Measurements from ENCODE around the gene EVA1A. TPM values are rescaled to one million over a fixed set of nuclear protein-coding genes. Genes with fewer than 3 reads are reported as not detected.

EVA1A gene
- total and polyA plus RNA-seq, 2 experiments from 2014 or later, result 126 to 145 TPM

- peak overlapping the region; percentile 18; the same call in 1 of the 2 replicates for H2AFZ ChIP-seq
- no peak overlapping the region for H3K4me3 ChIP-seq
- no peaks in the 10 kb centered on the region for H3K9me2 ChIP-seq (ENCODE audit: insufficient read depth)
- in situ Hi-C loops (cut with MboI), result no loop called here
- H3K4me2 ChIP-seq (ENCODE audit: unreplicated experiment), result peak overlapping the region; percentile 50
- peak; percentile 33 for DNase-seq
- no peaks in the 10 kb centered on the region for H3K9me3 ChIP-seq (ENCODE audit: low read depth)
- no peaks in the 10 kb centered on the region for H4K20me1 ChIP-seq (ENCODE audit: insufficient read depth)
- peak overlapping the region; percentile 36 for H3K27ac ChIP-seq
- H3K27me3 ChIP-seq (replicated peaks; ENCODE audit: insufficient read depth), result no peaks in the 10 kb centered on the region
- no peaks in the 10 kb centered on the region for H3K36me3 ChIP-seq (ENCODE audit: low read depth)
- peaks cover 36% of the 10 kb centered on the region for H3K4me1 ChIP-seq (ENCODE audit: insufficient read depth)
- H3K79me2 ChIP-seq (ENCODE audit: insufficient read depth), result peaks cover 9% of the 10 kb centered on the region
- WGBS, 2 experiments (ENCODE audit: low coverage in 1 of 2, low lambda C conversion rate in 2 of 2, missing lambda C conversion rate in 2 of 2), result 48 to 62% methylated on average over 4 of the region's 4 CpGs
- peaks cover 37% of the 10 kb centered on the region for H3F3A ChIP-seq (ENCODE audit: insufficient read depth)
- H3K9ac ChIP-seq, result peak overlapping the region; percentile 19; the same call in 1 of the 2 replicates
- TF ChIP-seq EZH2 (IDR thresholded peaks at IDR 0.05; ENCODE audit: insufficient read depth, poor library complexity, severe bottlenecking), result no peak
- no peak for TF ChIP-seq EZH2phosphoT487 (IDR thresholded peaks at IDR 0.05; ENCODE audit: insufficient read depth, low read depth)
Observed at GRCh38 chr2:75564713-75565359, 4.1 kb upstream of the EVA1A start.

DNA sequence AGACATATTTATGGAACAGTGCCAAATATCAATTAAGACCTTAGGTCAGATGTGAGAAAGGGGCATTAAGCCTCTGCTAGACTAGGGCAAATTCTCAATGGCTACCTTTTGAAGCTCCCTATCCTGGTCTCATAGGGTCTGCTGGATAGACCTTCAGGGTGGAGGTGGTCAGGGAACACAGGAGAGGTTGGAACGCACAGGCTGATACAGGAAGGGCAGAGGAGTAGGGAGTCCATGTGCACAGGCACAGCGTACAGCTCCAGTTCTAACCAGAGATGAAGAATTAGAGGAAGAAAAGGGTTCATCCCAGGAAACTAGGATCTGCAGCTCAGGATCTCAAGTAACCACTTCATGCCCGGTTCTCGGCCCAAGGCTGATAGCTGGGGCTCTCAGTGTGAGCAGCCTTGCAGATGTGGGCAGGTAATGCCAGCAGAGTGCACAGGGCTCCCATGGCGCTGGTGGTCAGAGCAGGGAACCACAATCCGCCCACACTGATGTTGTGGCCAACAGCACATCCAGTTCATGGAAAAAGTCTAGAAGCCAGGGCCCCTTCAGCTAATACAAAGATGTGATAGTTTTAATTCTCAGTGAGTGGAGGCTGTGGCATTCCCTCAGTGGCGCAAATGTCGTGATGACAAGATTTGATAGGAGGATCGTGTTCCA, 3.4 kb upstream of the EVA1A start:
- Histone ChIP-seq H3K4me1 (ENCODE audit: insufficient read depth) (peaks cover 37% of the 10 kb centered on the region), H2AFZ (no peak overlapping the region), H3K9me3 (ENCODE audit: low read depth) (no peaks in the 10 kb centered on the region), H3K79me2 (ENCODE audit: insufficient read depth) (peaks cover 16% of the 10 kb centered on the region), H3K36me3 (ENCODE audit: low read depth) (no peaks in the 10 kb centered on the region), H3K4me2 (ENCODE audit: unreplicated experiment) (no peak overlapping the region), H4K20me1 (ENCODE audit: insufficient read depth) (no peaks in the 10 kb centered on the region), H3K9ac (no peak overlapping the region), H3K27ac (no peak overlapping the region), H3K9me2 (ENCODE audit: insufficient read depth) (no peaks in the 10 kb centered on the region), H3K27me3 (replicated peaks; ENCODE audit: insufficient read depth) (no peaks in the 10 kb centered on the region), H3F3A (ENCODE audit: insufficient read depth) (peaks cover 37% of the 10 kb centered on the region), H3K4me3 (no peak overlapping the region)
- in situ Hi-C loops (cut with MboI), result no loop called here
- WGBS, 2 experiments (ENCODE audit: low coverage in 1 of 2, low lambda C conversion rate in 2 of 2, missing lambda C conversion rate in 2 of 2), result 92 to 95% methylated on average over 9 of the region's 9 CpGs
- DNase-seq, result no peak
- TF ChIP-seq EZH2 (IDR thresholded peaks at IDR 0.05; ENCODE audit: insufficient read depth, poor library complexity, severe bottlenecking) (no peak), EZH2phosphoT487 (IDR thresholded peaks at IDR 0.05; ENCODE audit: insufficient read depth, low read depth) (no peak)

GRCh38 chr2:75563591-75563990, 2.9 kb upstream of the EVA1A start:
- no peaks in the 10 kb centered on the region for H3K27me3 ChIP-seq (replicated peaks; ENCODE audit: insufficient read depth)
- H3K9me2 ChIP-seq (ENCODE audit: insufficient read depth), result no peaks in the 10 kb centered on the region
- TF ChIP-seq EZH2phosphoT487 (IDR thresholded peaks at IDR 0.05; ENCODE audit: insufficient read depth, low read depth), result no peak
- no peak for TF ChIP-seq EZH2 (IDR thresholded peaks at IDR 0.05; ENCODE audit: insufficient read depth, poor library complexity, severe bottlenecking)
- in situ Hi-C loops (cut with MboI), result no loop called here
- no peak overlapping the region for H3K27ac ChIP-seq
- no peak overlapping the region for H3K4me3 ChIP-seq
- H3K36me3 ChIP-seq (ENCODE audit: low read depth), result no peaks in the 10 kb centered on the region
- no peaks in the 10 kb centered on the region for H3K9me3 ChIP-seq (ENCODE audit: low read depth)
- no peak for DNase-seq
- H3K4me1 ChIP-seq (ENCODE audit: insufficient read depth), result peaks cover 42% of the 10 kb centered on the region
- peaks cover 37% of the 10 kb centered on the region for H3F3A ChIP-seq (ENCODE audit: insufficient read depth)
- H3K9ac ChIP-seq, result no peak overlapping the region
- WGBS, 2 experiments (ENCODE audit: low coverage in 1 of 2, low lambda C conversion rate in 2 of 2, missing lambda C conversion rate in 2 of 2), result 93% methylated on average over 3 of the region's 3 CpGs
- no peaks in the 10 kb centered on the region for H4K20me1 ChIP-seq (ENCODE audit: insufficient read depth)
- H3K4me2 ChIP-seq (ENCODE audit: unreplicated experiment), result no peak overlapping the region
- no peak overlapping the region for H2AFZ ChIP-seq
- peaks cover 22% of the 10 kb centered on the region for H3K79me2 ChIP-seq (ENCODE audit: insufficient read depth)

DNA sequence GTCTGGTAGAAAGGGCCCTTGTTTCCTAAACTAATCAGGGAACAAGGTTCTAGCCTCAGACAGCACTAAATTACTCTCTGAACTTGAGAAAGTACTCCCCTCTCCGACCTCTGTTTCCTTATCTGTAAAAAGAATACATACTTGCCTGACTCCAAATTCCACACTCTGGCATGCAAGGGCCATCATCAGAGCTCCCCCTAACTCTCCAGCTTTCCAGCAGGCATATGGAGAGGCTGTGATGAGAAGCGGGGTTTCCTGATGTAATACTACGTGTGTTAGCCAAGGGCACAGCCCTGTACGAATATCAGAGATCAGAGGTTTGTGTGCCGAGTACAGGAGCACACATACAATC, 1.8 kb upstream of the EVA1A start:
- H3K36me3 ChIP-seq (ENCODE audit: low read depth), result peaks cover 9% of the 10 kb centered on the region; the same call in 1 of the 2 replicates
- in situ Hi-C loops (cut with MboI), result no loop called here
- H3F3A ChIP-seq (ENCODE audit: insufficient read depth), result peaks cover 37% of the 10 kb centered on the region
- H3K4me2 ChIP-seq (ENCODE audit: unreplicated experiment), result peak overlapping the region; percentile 95
- H3K9me3 ChIP-seq (ENCODE audit: low read depth), result no peaks in the 10 kb centered on the region
- no peak overlapping the region for H3K9ac ChIP-seq
- H3K27ac ChIP-seq, result peak overlapping the region; percentile 86
- WGBS, 2 experiments (ENCODE audit: low coverage in 1 of 2, low lambda C conversion rate in 2 of 2, missing lambda C conversion rate in 2 of 2), result 58 to 60% methylated on average over 5 of the region's 5 CpGs
- H3K9me2 ChIP-seq (ENCODE audit: insufficient read depth), result no peaks in the 10 kb centered on the region
- H3K79me2 ChIP-seq (ENCODE audit: insufficient read depth), result peaks cover 33% of the 10 kb centered on the region
- DNase-seq, result no peak
- peaks cover 53% of the 10 kb centered on the region for H3K4me1 ChIP-seq (ENCODE audit: insufficient read depth)
- H4K20me1 ChIP-seq (ENCODE audit: insufficient read depth), result no peaks in the 10 kb centered on the region; the same call in 1 of the 2 replicates
- no peak for TF ChIP-seq EZH2phosphoT487 (IDR thresholded peaks at IDR 0.05; ENCODE audit: insufficient read depth, low read depth)
- no peak for TF ChIP-seq EZH2 (IDR thresholded peaks at IDR 0.05; ENCODE audit: insufficient read depth, poor library complexity, severe bottlenecking)
- H3K4me3 ChIP-seq, result no peak overlapping the region
- peak overlapping the region; percentile 7; the same call in 1 of the 2 replicates for H2AFZ ChIP-seq
- H3K27me3 ChIP-seq (replicated peaks; ENCODE audit: insufficient read depth), result no peaks in the 10 kb centered on the region

Data from GM23248 (cell line).